Measurements from ENCODE around the gene ELP2.

GRCh38 chr18:36152781-36153180, 23.1 kb downstream of the ELP2 start:
- TF ChIP-seq POLR2AphosphoS5 (IDR thresholded peaks at IDR 0.05; ENCODE audit: low read depth, low read length) (no peak), TAF1 (IDR thresholded peaks at IDR 0.05; ENCODE audit: low read depth, low read length) (no peak), POLR2A (IDR thresholded peaks at IDR 0.05; ENCODE audit: low read depth, low read length) (no peak), SPI1 (IDR thresholded peaks at IDR 0.05; ENCODE audit: low read depth, low read length) (no peak)

Data from GM12891 (cell line).